Measurements from ENCODE around the gene MED10. TPM values are rescaled to one million over a fixed set of nuclear protein-coding genes. Genes with fewer than 3 reads are reported as not detected.

MED10 gene
- total and polyA plus RNA-seq, 9 of the 15 experiments (the other 6 are each of a cell fraction or from before 2014, with no cell fraction given) = 23.8 to 83.4 (median 58.8) TPM

DNA sequence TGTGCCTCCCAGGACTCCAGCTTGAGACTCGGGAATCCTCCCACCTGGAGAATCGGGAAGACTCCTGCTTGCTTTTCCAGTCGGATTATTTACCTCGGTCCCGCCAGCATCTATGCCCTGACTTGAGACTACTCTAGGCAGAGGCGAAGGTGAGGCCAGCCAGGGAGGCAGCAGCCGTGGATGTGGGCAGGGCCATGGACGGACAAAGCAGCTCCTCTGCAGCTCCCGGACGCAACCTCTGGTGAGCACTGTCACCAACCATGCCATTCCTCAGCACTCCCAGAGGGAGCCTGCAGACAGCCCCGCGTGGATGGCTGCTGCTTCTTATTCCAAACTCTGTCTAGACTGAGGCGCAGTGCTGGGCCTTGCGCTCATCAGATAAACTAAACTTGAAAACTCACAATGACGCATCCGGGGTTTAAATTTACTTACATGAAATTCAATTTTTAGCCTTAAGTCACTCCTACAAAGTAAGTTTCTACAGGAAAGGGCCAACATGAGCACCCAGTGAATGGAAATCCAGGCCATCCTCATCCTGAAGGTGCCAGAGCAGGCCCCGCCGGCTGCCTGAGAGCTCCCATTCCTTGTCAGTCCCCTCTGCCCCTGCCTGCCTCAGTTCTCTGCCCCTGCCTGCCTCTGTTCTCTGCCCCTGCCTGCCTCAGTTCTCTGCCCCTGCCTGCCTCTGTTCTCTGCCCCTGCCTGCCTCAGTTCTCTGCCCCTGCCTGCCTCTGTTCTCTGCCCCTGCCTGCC lies 17.8 kb downstream of the MED10 start (continued):
- TF ChIP-seq ZBTB40 (IDR thresholded peaks at IDR 0.05) (no peak), ZBTB40 (CRISPR knock-in tag; IDR thresholded peaks at IDR 0.05) (no peak), TAF9B (IDR thresholded peaks at IDR 0.05; ENCODE audit: partially characterized antibody) (no peak), FOXA3 (CRISPR knock-in tag; conservative IDR thresholded peaks at IDR 0.05 in 1 of 2, IDR thresholded peaks at IDR 0.05 in 1 of 2) (no peak), ZNF764 (CRISPR knock-in tag; IDR thresholded peaks at IDR 0.05; ENCODE audit: low read depth) (no peak), GATAD2B (IDR thresholded peaks at IDR 0.05; ENCODE audit: borderline replicate concordance) (no peak), E2F1 (CRISPR knock-in tag; IDR thresholded peaks at IDR 0.05) (no peak), ELK3 (CRISPR knock-in tag; IDR thresholded peaks at IDR 0.05) (no peak), ZFX (CRISPR knock-in tag; IDR thresholded peaks at IDR 0.05) (no peak), TEAD1 (CRISPR knock-in tag; IDR thresholded peaks at IDR 0.05) (no peak), SIRT6 (IDR thresholded peaks at IDR 0.05; ENCODE audit: low read depth, low read length) (no peak), TBP (optimal IDR thresholded peaks at IDR 0.05; ENCODE audit: low read depth, low read length) (no peak), ZC3H4 (CRISPR knock-in tag; IDR thresholded peaks at IDR 0.05; ENCODE audit: borderline replicate concordance) (no peak)
- TF ChIP-seq, protein P1, sequence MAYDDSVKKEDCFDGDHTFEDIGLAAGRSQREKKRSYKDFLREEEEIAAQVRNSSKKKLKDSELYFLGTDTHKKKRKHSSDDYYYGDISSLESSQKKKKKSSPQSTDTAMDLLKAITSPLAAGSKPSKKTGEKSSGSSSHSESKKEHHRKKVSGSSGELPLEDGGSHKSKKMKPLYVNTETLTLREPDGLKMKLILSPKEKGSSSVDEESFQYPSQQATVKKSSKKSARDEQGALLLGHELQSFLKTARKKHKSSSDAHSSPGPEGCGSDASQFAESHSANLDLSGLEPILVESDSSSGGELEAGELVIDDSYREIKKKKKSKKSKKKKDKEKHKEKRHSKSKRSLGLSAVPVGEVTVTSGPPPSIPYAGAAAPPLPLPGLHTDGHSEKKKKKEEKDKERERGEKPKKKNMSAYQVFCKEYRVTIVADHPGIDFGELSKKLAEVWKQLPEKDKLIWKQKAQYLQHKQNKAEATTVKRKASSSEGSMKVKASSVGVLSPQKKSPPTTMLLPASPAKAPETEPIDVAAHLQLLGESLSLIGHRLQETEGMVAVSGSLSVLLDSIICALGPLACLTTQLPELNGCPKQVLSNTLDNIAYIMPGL (CRISPR knock-in tag; IDR thresholded peaks at IDR 0.05) = no peak

Measured in K562 (cell line).